ENCODE data around the gene RNU5B-1.
A peak's percentile ranks its signal among the peaks of the same experiment; 100 is the strongest.

RNU5B-1 gene

GRCh38 chr15:65278480-65278879 lies 26.0 kb upstream of the RNU5B-1 start:
- no peak overlapping the region for H3K4me3 Mint-ChIP-seq
- H3K36me3 Mint-ChIP-seq: peaks cover 11% of the 10 kb centered on the region
- peaks cover 48% of the 10 kb centered on the region for H3K4me1 Mint-ChIP-seq
- ATAC-seq (no peak), DNase-seq (ENCODE audit: low spot score in 2 of 2) (no peak)
- peak overlapping the region; percentile 8 for H3K27ac Mint-ChIP-seq
- H3K9me3 Mint-ChIP-seq: no peaks in the 10 kb centered on the region

GRCh38 chr15:65285291-65286068 lies 19.0 kb upstream of the RNU5B-1 start:
- Mint-ChIP-seq H3K4me3 (peak overlapping the region; percentile 81), H3K4me1 (peaks cover 30% of the 10 kb centered on the region), H3K27ac (peak overlapping the region; percentile 85), H3K36me3 (peaks cover 6% of the 10 kb centered on the region), H3K9me3 (no peaks in the 10 kb centered on the region)
- no peak for ATAC-seq
- no peak for DNase-seq (ENCODE audit: low spot score in 2 of 2)

GRCh38 chr15:65286069-65286703 lies 18.3 kb upstream of the RNU5B-1 start:
- Mint-ChIP-seq H3K4me1 (peaks cover 30% of the 10 kb centered on the region), H3K4me3 (peak overlapping the region; percentile 81), H3K27ac (peak overlapping the region; percentile 85), H3K9me3 (no peaks in the 10 kb centered on the region), H3K36me3 (peaks cover 6% of the 10 kb centered on the region)
- DNase-seq (ENCODE audit: low spot score in 2 of 2) (no peak), ATAC-seq (peak; percentile 50)

GRCh38 chr15:65286704-65287519 lies 17.6 kb upstream of the RNU5B-1 start, which contains the start of gene PARP16:
Gene PARP16, minus strand, starts transcription at chr15:65286883. Its CDS starts 457 bp downstream, at chr15:65286426.
- Mint-ChIP-seq H3K27ac (peak within 1 kb of the TSS; percentile 85), H3K9me3 (no peaks in the 10 kb centered on the region), H3K4me3 (peak within 1 kb of the TSS; percentile 81), H3K36me3 (peaks cover 6% of the 10 kb centered on the region), H3K4me1 (peaks cover 30% of the 10 kb centered on the region)
- DNase-seq (ENCODE audit: low spot score in 2 of 2): peak; percentile 87 to 94
- peak; percentile 98 for ATAC-seq

GRCh38 chr15:65287520-65287855 lies 17.0 kb upstream of the RNU5B-1 start:
- Mint-ChIP-seq H3K9me3 (no peaks in the 10 kb centered on the region), H3K4me3 (peak overlapping the region; percentile 81), H3K4me1 (peaks cover 26% of the 10 kb centered on the region), H3K27ac (peak overlapping the region; percentile 85), H3K36me3 (peaks cover 2% of the 10 kb centered on the region)
- no peak for ATAC-seq
- DNase-seq (ENCODE audit: low spot score in 2 of 2): no peak

GRCh38 chr15:65289261-65289854 lies 15.1 kb upstream of the RNU5B-1 start:
- ATAC-seq (no peak), DNase-seq (ENCODE audit: low spot score in 2 of 2) (no peak)
- H3K27ac Mint-ChIP-seq: no peak overlapping the region
- H3K36me3 Mint-ChIP-seq: no peaks in the 10 kb centered on the region
- H3K9me3 Mint-ChIP-seq: no peaks in the 10 kb centered on the region
- no peak overlapping the region for H3K4me3 Mint-ChIP-seq
- peaks cover 13% of the 10 kb centered on the region for H3K4me1 Mint-ChIP-seq

- no peaks in the 10 kb centered on the region for H3K9me3 Mint-ChIP-seq
- no peak overlapping the region for H3K4me3 Mint-ChIP-seq
- no peak for ATAC-seq
- H3K36me3 Mint-ChIP-seq: peaks cover 8% of the 10 kb centered on the region
- no peak overlapping the region for H3K27ac Mint-ChIP-seq
- peaks cover 17% of the 10 kb centered on the region for H3K4me1 Mint-ChIP-seq
- no peak for DNase-seq (ENCODE audit: low spot score in 2 of 2)
Measured at GRCh38 chr15:65290228-65290627, 14.2 kb upstream of the RNU5B-1 start.

- Mint-ChIP-seq H3K4me3 (no peak overlapping the region), H3K4me1 (peaks cover 21% of the 10 kb centered on the region), H3K27ac (no peak overlapping the region), H3K36me3 (peaks cover 32% of the 10 kb centered on the region), H3K9me3 (no peaks in the 10 kb centered on the region)
- DNase-seq (ENCODE audit: low spot score in 2 of 2) (no peak), ATAC-seq (no peak)
Measured at GRCh38 chr15:65292938-65293518, 11.4 kb upstream of the RNU5B-1 start.

- Mint-ChIP-seq H3K36me3 (peaks cover 48% of the 10 kb centered on the region), H3K4me3 (peak overlapping the region; percentile 74), H3K9me3 (no peaks in the 10 kb centered on the region), H3K4me1 (peaks cover 39% of the 10 kb centered on the region), H3K27ac (peak overlapping the region; percentile 100)
- DNase-seq (ENCODE audit: low spot score in 2 of 2) (no peak), ATAC-seq (no peak)
Measured at GRCh38 chr15:65298731-65299130, 5.7 kb upstream of the RNU5B-1 start.

- Mint-ChIP-seq H3K4me1 (peaks cover 46% of the 10 kb centered on the region), H3K27ac (peak overlapping the region; percentile 93), H3K36me3 (peaks cover 55% of the 10 kb centered on the region), H3K9me3 (no peaks in the 10 kb centered on the region), H3K4me3 (peak overlapping the region; percentile 74)
- ATAC-seq: no peak
- DNase-seq (ENCODE audit: low spot score in 2 of 2): no peak
Measured at GRCh38 chr15:65300924-65301441, 3.5 kb upstream of the RNU5B-1 start.

- DNase-seq (ENCODE audit: low spot score in 2 of 2) (no peak), ATAC-seq (no peak)
- Mint-ChIP-seq H3K36me3 (peaks cover 46% of the 10 kb centered on the region), H3K4me3 (no peak overlapping the region), H3K27ac (no peak overlapping the region), H3K4me1 (peaks cover 40% of the 10 kb centered on the region), H3K9me3 (no peaks in the 10 kb centered on the region)
Measured at GRCh38 chr15:65302061-65302460, 2.4 kb upstream of the RNU5B-1 start.

- Mint-ChIP-seq H3K27ac (peak overlapping the region; percentile 100), H3K9me3 (no peaks in the 10 kb centered on the region), H3K36me3 (peaks cover 37% of the 10 kb centered on the region), H3K4me1 (peaks cover 26% of the 10 kb centered on the region), H3K4me3 (peak overlapping the region; percentile 89)
- DNase-seq (ENCODE audit: low spot score in 2 of 2) (no peak), ATAC-seq (no peak)
Measured at GRCh38 chr15:65303687-65304380, 643 bp upstream of the RNU5B-1 start.

- ATAC-seq (peak; percentile 79), DNase-seq (ENCODE audit: low spot score in 2 of 2) (no peak)
- peaks cover 31% of the 10 kb centered on the region for H3K36me3 Mint-ChIP-seq
- H3K4me3 Mint-ChIP-seq: peak overlapping the region; percentile 89
- H3K27ac Mint-ChIP-seq: peak overlapping the region; percentile 100
- H3K4me1 Mint-ChIP-seq: peaks cover 21% of the 10 kb centered on the region
- H3K9me3 Mint-ChIP-seq: no peaks in the 10 kb centered on the region
Measured at GRCh38 chr15:65305150-65305758, 777 bp downstream of the RNU5B-1 start.

GRCh38 chr15:65305776-65306175 lies 1.3 kb downstream of the RNU5B-1 start:
- Mint-ChIP-seq H3K27ac (peak overlapping the region; percentile 100), H3K4me3 (no peak overlapping the region), H3K4me1 (peaks cover 17% of the 10 kb centered on the region), H3K36me3 (peaks cover 26% of the 10 kb centered on the region), H3K9me3 (no peaks in the 10 kb centered on the region)
- DNase-seq (ENCODE audit: low spot score in 2 of 2): no peak
- no peak for ATAC-seq

Measured in stimulated activated effector memory CD8-positive, alpha-beta T cell treated with anti-CD3 and anti-CD28 coated beads, Interleukin-12 subunit alpha, Interleukin-12 subunit beta, amount 100 ng/mL, for 72 hours (primary cell).